Fibroblast of peridontal ligament (primary cell): ENCODE results near the gene VPS37C.
A peak's percentile ranks its signal among the peaks of the same experiment; 100 is the strongest.

Source experiments
- DNase-seq: peaks from one replicate; pipeline ENCODE4 v3.0.0-alpha.2; 2010; ENCODE audit errors: extremely low read depth

Gene VPS37C

GRCh38 chr11:61154528-61154927 lies 6.7 kb downstream of the VPS37C start:
- DNase-seq, result no peak

GRCh38 chr11:61153593-61154095 lies 7.6 kb downstream of the VPS37C start:
- peak; percentile 44 for DNase-seq

GRCh38 chr11:61152816-61153592 lies 8.2 kb downstream of the VPS37C start:
- DNase-seq, result peak; percentile 66

DNA sequence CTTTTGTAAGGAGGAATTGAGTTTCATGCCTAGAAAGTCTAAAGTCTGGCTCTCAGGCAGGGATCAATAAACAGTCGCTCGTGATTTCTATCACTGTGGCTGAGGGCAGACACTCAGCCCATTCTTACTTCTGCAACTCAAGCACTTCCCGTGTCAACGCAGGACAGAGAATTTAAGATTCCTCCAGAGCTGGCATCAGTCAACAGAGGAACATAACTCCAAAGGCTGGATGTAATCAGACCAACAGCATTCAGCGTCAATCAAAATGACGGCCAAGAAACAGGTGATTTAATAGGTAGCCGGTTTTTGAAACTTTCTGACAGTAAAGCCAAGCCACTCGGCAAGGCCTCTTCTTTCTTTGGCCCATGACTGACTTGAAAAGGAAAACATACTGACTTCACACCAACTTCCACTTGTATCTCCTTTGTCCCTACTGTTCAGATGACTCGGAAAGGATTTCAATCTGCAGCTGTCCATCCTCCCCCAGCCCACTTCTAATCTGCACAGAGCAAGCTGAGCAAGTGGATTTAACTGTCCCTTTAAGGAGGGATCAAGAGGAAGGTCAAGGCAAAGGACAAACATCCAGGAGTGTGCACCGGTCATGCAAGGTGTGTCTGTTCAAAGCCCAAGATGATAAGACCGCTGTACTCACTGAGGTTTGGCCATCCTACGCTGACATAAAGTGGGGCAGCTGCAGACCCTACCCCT lies 9.5 kb downstream of the VPS37C start:
- DNase-seq, result no peak

- DNase-seq, result no peak
Measured at GRCh38 chr11:61150706-61151544, 10.3 kb downstream of the VPS37C start.

GRCh38 chr11:61149624-61150615 lies 11.3 kb downstream of the VPS37C start:
- DNase-seq, result peak; percentile 14

DNA sequence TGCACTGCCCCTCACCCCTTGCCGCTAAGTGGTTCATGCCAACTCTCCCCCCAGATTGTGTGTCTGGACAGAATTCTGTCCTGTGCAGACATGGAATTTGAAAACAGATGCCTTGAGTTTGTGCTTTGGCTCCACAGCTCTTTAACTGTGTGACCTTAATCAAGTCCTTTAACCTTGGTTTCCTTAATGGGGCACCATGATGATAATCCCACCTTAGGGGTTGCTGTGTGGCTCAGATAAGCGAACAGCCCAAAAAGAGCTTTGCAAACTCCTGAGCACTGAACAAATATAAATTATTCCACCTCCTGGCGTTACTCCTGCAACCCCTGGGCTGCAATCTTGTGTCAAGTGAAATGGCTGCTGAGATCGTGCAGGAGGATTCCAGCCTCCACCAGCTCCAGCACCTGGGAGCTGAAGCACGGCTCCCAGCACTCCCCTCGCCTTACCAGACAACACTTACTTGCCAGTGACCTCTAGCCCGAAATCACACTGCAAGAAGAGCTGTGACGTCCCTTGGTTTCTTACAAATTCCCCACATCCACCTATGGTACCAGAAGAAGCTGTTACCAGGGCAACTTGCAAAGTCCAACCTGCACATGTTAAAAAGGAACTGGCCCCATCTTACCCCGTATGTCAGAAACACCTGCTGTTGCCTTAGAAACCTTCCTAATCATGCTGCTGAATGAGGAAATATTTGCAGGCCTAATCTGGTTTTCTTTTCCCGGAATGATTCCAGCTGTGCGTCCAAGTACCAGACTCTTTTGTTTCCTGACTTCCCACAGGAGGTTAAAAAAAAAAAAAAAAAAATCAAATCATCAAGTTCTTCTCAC lies 13.2 kb downstream of the VPS37C start:
- no peak for DNase-seq

DNA sequence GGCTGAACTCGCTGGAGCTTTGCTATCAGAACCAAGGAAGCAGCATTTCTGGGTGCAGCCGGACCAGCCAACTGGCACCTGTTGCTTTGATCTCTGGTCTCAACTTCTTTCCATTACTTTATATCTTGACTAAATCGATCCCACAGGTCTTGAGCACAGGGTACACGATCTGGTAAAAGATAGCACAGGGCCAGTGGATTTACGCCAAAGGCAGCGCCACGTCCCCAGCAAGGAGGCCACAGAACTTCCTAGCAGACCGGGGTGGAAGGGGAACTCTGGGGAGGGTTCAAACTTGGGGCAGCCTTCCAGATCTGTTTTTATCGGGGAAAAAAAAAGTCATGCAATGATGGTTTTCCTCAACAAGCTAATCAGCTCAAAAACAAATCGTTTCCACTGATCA lies 14.0 kb downstream of the VPS37C start:
- no peak for DNase-seq

DNA sequence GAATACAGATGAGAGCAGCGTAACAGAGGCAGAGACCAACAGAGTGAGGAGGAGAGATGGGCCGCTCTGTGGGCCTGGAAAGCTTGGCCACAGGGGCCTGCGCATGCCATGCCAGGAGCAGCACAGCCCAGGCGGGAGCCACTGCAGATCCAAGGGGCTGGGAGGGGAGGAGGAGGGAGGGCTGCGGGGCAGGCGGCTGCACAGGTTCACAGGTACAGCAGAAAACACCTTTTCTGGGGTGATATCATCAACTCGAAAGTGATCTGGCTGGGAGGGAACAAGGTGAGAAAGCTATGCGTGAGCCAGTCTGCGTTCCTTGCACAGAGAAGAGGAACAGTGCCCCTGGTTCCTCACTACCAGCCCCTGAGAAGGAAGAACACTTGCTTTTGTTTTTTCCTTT lies 14.8 kb downstream of the VPS37C start:
- DNase-seq, result no peak

DNA sequence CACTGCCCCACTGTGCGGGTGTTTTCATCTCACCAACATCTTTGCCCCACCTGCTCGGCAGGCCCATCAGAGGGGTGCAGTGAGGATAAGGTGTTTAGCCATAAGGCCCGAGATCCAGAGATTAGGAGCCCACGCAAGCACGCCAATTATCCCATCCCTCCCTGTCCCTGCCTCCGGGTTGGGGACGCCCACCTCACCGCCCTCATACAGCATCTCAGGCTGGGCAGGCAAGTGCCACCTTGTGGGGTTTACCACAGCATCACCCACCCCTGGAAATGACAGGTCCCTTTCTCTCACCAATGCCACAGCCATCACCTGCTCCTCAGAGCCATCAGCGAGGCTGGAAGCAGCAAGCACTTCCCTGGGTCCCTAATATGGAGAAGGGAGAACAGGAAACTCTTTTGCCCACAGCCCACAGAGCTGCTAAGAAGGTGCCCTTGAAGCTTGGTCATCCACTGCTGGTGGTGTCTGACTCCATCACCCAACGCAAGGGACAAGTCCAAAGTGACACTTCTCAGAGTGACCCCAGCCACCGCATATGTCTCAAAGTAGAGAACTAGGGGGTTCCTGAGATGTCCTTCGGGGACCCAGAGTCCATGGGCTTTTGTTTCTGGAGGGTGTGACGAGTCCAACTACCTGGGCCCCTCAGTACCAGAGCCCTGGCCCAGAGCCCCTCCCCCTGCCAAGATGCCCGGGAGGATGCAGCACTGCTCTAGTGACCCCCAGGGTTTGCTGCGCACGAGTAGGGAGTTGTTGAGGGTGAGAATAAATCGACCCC lies 15.8 kb downstream of the VPS37C start:
- no peak for DNase-seq

DNA sequence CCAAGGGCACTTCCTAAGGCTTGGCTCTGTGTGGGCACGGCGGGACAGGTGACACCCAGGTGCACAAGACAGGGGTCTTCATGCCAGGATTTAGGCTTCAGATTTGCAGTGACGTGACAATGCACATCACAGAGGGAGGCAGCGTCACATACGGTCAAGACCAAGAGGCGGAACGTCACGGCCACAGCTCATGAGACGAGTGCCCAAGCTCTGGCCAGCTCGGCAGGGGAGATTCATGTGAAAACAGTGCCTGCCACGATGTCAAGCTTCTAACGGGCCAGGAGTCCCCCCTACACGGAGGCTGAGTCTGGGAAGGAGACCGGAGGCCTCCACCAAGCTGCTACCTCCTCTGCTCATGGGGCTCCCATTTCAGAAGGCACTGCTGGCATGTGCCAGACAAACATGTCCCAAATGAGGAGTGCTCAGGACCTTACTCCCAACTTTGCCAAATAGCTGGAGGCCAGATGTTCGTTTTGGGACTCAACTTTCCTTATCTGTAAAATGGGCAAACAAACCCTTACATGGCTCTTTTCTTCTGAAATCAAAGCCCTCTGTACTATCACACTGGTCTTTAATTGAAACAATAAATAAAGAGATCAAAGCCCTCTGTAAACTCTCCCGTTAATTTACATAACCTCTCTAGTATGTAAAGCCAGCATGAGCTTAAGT lies 16.6 kb downstream of the VPS37C start:
- no peak for DNase-seq

DNA sequence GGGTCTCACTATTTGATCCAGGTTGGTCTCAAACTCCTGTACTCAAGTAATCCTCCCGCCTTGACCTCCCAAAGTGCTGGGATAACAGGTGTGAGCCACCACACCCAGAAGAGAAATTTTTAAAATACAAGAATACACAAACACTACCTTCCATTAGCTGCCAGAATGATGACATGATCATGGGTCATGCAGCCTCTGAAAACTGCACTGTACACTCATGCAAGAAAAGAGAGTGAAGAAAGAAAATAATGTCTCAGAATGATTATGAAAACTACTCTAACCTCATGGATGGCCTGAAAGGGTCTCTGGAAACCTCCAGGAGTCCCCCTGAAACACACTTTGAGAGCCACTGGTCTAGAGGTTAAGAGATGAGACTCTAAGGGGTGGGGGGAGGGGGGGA lies 18.8 kb downstream of the VPS37C start:
- peak; percentile 16 for DNase-seq

DNA sequence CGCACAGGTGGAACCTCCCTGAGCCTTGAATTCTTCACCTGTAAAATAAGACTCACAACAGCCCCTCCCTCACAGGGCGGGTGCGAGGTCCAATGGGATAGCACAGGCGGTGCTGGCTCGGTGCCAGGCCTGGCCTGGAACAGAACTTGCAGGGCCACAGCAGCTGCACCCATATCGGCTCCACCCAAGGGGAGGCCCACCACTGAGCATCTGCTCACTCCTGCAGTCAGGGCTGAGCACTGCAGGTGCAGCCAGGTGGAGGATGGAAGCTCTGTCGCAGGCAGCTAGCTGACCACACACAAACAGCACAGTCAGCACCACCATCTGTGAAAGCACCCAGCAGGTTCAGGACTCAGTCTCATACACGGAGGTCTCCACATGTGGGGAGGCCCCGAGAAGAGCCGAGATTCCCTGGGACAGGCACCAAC lies 19.6 kb downstream of the VPS37C start:
- DNase-seq, result no peak

GRCh38 chr11:61140416-61140815 lies 20.8 kb downstream of the VPS37C start:
- no peak for DNase-seq

DNA sequence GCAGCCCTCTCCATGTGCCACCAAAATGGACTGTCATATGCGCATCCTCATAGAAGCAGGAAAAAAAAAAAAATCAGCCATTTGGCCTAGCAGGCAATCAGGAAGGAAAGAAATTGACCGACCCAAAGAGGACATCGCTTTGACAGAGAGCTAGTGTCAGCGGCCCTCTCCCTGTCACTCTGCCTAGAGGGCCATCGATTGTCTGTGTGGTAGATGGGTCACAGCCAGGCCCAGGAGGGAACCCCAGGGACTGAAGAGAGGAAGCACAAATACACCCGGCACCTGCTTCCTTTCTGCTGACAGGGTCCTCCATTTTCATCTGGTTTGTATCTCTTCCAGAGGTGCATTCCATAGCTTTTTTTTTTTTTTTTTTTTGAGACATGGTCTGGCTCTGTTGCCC lies 21.8 kb downstream of the VPS37C start:
- peak; percentile 9 for DNase-seq

DNA sequence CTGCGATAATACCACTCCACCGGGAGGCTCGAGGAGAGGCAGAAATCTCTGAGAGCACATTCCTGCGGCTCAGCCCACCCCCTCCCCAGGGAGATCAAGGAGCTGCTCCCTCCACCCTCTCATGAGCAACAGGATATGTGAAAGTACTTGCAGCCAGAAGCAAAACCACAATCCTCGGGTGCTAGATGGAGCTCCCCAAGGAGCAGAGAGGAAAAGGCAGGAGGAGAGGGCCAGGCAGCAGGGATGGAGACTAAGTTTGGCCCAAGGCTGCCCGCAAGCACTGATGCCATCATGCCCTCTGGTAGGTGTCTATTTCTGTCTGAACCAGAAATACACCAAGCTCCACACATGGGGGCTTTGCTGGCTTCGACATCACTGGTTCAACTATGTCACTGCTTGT lies 22.3 kb downstream of the VPS37C start:
- DNase-seq, result peak; percentile 81

GRCh38 chr11:61134801-61135257 lies 26.4 kb downstream of the VPS37C start:
- DNase-seq, result no peak

GRCh38 chr11:61133956-61134662 lies 27.1 kb downstream of the VPS37C start:
- DNase-seq, result no peak
